ENCODE results near the gene SPAG7. TPM values are rescaled to one million over a fixed set of nuclear protein-coding genes. Genes with fewer than 3 reads are reported as not detected.

Gene SPAG7
- total and polyA plus RNA-seq, 2 of the 8 experiments (the other 6 are each of a cell fraction or from before 2014, with no cell fraction given) = 74.2 to 81.9 TPM

GRCh38 chr17:4951486-4951885 is 16.1 kb downstream of the SPAG7 start:
- POLR2A ChIA-PET (ENCODE audit: partially characterized antibody) = interaction anchor here (0.8 to 32.4 kb wide), 12 partner anchors 4 to 128 kb away, joined by 3 to 987 read pairs (median 4); partner anchors contain the start of genes ENO3, GP1BA, PFN1 and RNF167
- H3K27ac ChIP-seq (ENCODE audit: low read depth, low read length) = no peak overlapping the region
- peak overlapping the region; percentile 25 for H3K4ac ChIP-seq (replicated peaks; ENCODE audit: insufficient read length, low read depth, low read length)
- H4K91ac ChIP-seq (replicated peaks; ENCODE audit: insufficient read length, low read length) = peak overlapping the region; percentile 46
- peak overlapping the region; percentile 75; the same call in 1 of the 2 replicates for H2BK20ac ChIP-seq (ENCODE audit: low read length)
- H3K27me3 ChIP-seq (replicated peaks in 1 of 4; ENCODE audit: control insufficient read depth in 3 of 4, extremely low read depth in 1 of 4, insufficient read depth in 3 of 4, low read length in 3 of 4) = no peaks in the 10 kb centered on the region
- peak overlapping the region; percentile 15; the same call in 1 of the 2 replicates for H2BK5ac ChIP-seq (ENCODE audit: low read depth, low read length)
- peaks cover 3 to 13% (median 9%) of the 10 kb centered on the region in 4 experiments for H3K4me1 ChIP-seq (replicated peaks in 1 of 4; ENCODE audit: control insufficient read depth in 3 of 4, insufficient read depth in 4 of 4, low read length in 3 of 4)
- peaks cover 0 to 6% (median 3%) of the 10 kb centered on the region in 4 experiments; a peak in 4 of 8 replicates for H3K36me3 ChIP-seq (ENCODE audit: control insufficient read depth in 2 of 4, insufficient read depth in 4 of 4, low read length in 3 of 4)
- peak overlapping the region; percentile 95 to 97 for H3K4me2 ChIP-seq (ENCODE audit: insufficient read depth in 1 of 2, low read depth in 2 of 2, low read length in 2 of 2)
- CTCF ChIA-PET (ENCODE audit: partially characterized antibody) = interaction anchor here (0.8 to 1.9 kb wide), 11 partner anchors 10 to 110 kb away, joined by 3 to 5 read pairs (median 3); partner anchors contain the start of genes SLC52A1 and SPAG7
- 80% methylated on average over 3 of the region's 3 CpGs; no CpG with 5 or more reads in 1 of the 2 experiments for WGBS, 2 experiments (ENCODE audit: extremely low coverage in 1 of 2, insufficient coverage in 1 of 2, insufficient read length in 1 of 2, insufficient replicate concordance in 2 of 2, low coverage in 1 of 2, low lambda C conversion rate in 2 of 2, missing lambda C conversion rate in 1 of 2)
- no peak overlapping the region for H3K23ac ChIP-seq (ENCODE audit: insufficient read length)
- H2BK120ac ChIP-seq (replicated peaks; ENCODE audit: low read depth, low read length) = no peak overlapping the region
- peaks cover 5 to 17% of the 10 kb centered on the region in 2 experiments for H3K79me2 ChIP-seq (ENCODE audit: control insufficient read depth in 1 of 2, insufficient read depth in 2 of 2, low read length in 2 of 2)
- H2BK12ac ChIP-seq (ENCODE audit: low read depth, low read length) = no peak overlapping the region
- H2BK15ac ChIP-seq (ENCODE audit: low read length) = no peak overlapping the region
- peaks cover 14% of the 10 kb centered on the region for H3K23me2 ChIP-seq (ENCODE audit: low read depth, low read length)
- peaks cover 5 to 8% of the 10 kb centered on the region in 2 experiments for H4K20me1 ChIP-seq (replicated peaks in 1 of 2; ENCODE audit: control insufficient read depth in 1 of 2, insufficient read depth in 2 of 2, low read length in 2 of 2)
- H3K4me3 ChIP-seq (ENCODE audit: extremely low read depth in 1 of 4, insufficient read depth in 2 of 4, low read depth in 3 of 4, low read length in 4 of 4) = peak overlapping the region in 1 of 4 experiments; percentile 97; a peak in 3 of 8 replicates
- FAIRE-seq (no peak), DNase-seq (ENCODE audit: low read depth in 1 of 2, low spot score in 2 of 2) (no peak)
- no peak overlapping the region for H4K5ac ChIP-seq (ENCODE audit: insufficient read length, low read depth, low read length)
- H4K8ac ChIP-seq (ENCODE audit: extremely low read depth, insufficient read depth, low read length) = no peak overlapping the region; the same call in none of the 2 replicates
- H3K56ac ChIP-seq (replicated peaks; ENCODE audit: insufficient read length, low read depth, low read length) = no peak overlapping the region
- no peak overlapping the region for H3K14ac ChIP-seq (ENCODE audit: insufficient read length)
- no peak overlapping the region for H2AFZ ChIP-seq (ENCODE audit: low read length)
- peak overlapping the region; percentile 48; the same call in 1 of the 2 replicates for H2AK5ac ChIP-seq (ENCODE audit: low read depth, low read length)
- H3K18ac ChIP-seq (ENCODE audit: extremely low read depth, low read length) = peak overlapping the region; percentile 81; the same call in 1 of the 2 replicates
- 0 out of 2 replicates have a peak, but pooled peaks cover 2% of the 10 kb centered on the region for H3K79me1 ChIP-seq (ENCODE audit: low read depth, low read length)
- no peaks in the 10 kb centered on the region for H3K9me3 ChIP-seq (ENCODE audit: insufficient read depth in 2 of 2, low read depth in 1 of 2, low read length in 1 of 2)
- H3K9ac ChIP-seq (replicated peaks in 1 of 4; ENCODE audit: extremely low read depth in 1 of 4, low read depth in 3 of 4, low read length in 3 of 4) = no peak overlapping the region
- TF ChIP-seq MAFK (IDR thresholded peaks at IDR 0.05; ENCODE audit: low read depth, low read length) = no peak
- no peak for TF ChIP-seq BRCA1 (IDR thresholded peaks at IDR 0.05; ENCODE audit: low read depth, low read length)
- TF ChIP-seq SIRT6 (IDR thresholded peaks at IDR 0.05; ENCODE audit: low read length) = no peak
- TF ChIP-seq SAP30 (IDR thresholded peaks at IDR 0.05; ENCODE audit: insufficient read depth, insufficient replicate concordance, low read length) = no peak
- TF ChIP-seq BCL11A (IDR thresholded peaks at IDR 0.05; ENCODE audit: low read depth in 2 of 2, low read length in 2 of 2) = no peak
- TF ChIP-seq JUN (IDR thresholded peaks at IDR 0.05; ENCODE audit: low read depth, low read length) = no peak
- no peak for TF ChIP-seq CTBP2 (IDR thresholded peaks at IDR 0.05; ENCODE audit: borderline replicate concordance, insufficient read depth, insufficient read length, low read length)
- no peak for TF ChIP-seq YY1 (IDR thresholded peaks at IDR 0.05; ENCODE audit: low read depth, low read length)
- TF ChIP-seq, protein P1, sequence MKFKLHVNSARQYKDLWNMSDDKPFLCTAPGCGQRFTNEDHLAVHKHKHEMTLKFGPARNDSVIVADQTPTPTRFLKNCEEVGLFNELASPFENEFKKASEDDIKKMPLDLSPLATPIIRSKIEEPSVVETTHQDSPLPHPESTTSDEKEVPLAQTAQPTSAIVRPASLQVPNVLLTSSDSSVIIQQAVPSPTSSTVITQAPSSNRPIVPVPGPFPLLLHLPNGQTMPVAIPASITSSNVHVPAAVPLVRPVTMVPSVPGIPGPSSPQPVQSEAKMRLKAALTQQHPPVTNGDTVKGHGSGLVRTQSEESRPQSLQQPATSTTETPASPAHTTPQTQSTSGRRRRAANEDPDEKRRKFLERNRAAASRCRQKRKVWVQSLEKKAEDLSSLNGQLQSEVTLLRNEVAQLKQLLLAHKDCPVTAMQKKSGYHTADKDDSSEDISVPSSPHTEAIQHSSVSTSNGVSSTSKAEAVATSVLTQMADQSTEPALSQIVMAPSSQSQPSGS (IDR thresholded peaks at IDR 0.05; ENCODE audit: low read length) = no peak
- no peak for TF ChIP-seq JUND (IDR thresholded peaks at IDR 0.05; ENCODE audit: low read length)
- no peak for TF ChIP-seq BACH1 (IDR thresholded peaks at IDR 0.05; ENCODE audit: low read length)
- TF ChIP-seq CBX8 (IDR thresholded peaks at IDR 0.05; ENCODE audit: borderline replicate concordance, low read depth, low read length) = no peak
